Non-pigmented ciliary epithelial cell (primary cell): ENCODE results near the gene ZNF215.
"Not testable (repeated sequence)": the region's sequence is repeated elsewhere in the genome, so short reads cannot be mapped to it uniquely, and the experiment has no call there.

ENCODE experiments used
- DNase-seq: peaks from one replicate; pipeline ENCODE4 v3.0.0-alpha.2; 2010; ENCODE audit warnings: low read depth

Gene ZNF215

GRCh38 chr11:6926208-6927029 lies at the start of gene ZNF215:
ZNF215 (plus strand) TSS chr11:6926426; CDS start chr11:6932273, 5,847 bp downstream.
- peak; percentile 61 for DNase-seq

- no peak for DNase-seq
Observed at GRCh38 chr11:6876914-6877313, 49.3 kb upstream of the ZNF215 start.

GRCh38 chr11:6882751-6883150 lies 43.5 kb upstream of the ZNF215 start:
- no peak for DNase-seq

DNA sequence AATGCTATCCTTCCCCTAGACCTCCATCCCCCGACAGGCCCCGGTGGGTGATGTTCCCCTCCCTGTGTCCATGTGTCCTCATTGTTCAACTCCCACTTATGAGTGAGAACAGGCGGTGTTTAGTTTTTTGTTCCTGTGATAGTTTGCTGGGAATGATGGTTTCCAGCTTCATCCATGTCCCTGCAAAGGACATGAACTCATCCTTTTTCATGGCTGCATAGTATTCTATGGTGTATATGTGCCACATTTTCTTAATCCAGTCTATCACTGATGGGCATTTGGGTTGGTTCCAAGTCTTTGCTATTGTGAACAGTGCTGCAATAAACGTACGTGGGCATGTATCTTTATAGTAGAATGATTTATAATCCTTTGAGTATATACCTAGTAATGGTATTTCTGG lies 38.5 kb upstream of the ZNF215 start:
- DNase-seq: not testable (repeated sequence)

DNA sequence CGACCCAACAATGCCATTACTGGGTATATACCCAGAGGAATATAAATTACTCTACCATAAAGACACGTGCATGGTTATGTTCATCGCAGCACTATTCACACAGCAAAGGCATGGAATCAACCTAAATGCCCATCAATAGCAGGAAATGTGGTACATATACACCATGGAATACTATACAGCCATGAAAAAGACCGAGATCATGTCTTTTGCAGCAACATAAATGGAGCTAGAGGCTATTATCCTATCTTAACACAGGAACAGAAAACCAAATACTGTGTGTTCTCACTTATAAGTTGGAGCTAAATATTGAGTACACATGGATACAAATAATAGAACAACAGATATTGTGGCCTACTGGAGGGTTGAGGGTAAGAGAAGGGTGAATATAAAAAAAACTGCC lies 37.4 kb upstream of the ZNF215 start:
- no peak for DNase-seq

DNA sequence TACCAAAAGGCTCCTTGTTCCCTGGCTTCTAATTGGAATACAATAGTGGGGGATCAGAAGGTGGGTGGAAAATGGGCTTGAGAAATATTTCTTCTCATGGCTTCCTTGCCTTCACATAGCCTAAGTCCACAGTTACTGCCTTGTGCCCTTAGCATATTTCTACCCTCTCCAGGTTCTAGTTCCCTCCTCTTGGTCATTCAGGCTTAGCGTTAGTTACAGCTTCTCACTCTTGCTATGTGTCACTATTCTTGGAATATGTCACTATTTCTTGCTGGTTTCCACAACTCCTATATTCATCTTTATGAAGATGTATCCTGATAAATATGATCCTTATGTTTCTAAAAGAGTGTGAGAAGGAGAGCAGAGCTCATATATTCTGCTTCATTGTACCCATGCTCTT lies 36.4 kb upstream of the ZNF215 start:
- no peak for DNase-seq

DNA sequence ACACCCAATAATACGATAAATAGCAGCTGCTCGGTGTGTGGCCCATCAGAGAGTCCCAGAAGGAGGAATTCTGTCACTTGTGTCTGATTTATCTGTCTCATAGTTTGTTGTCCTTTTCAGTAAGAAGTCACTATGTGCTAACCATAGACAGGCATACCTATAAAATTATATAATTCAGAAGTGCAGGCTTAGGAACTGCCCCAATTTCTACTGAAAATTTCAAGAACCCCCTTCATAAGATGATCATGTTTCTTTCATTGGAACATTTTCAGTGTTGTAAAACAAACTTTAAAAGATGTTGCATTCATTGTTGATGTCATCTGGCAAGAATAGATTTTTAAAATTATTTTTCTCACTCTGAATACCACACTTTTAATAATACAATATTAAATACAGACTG lies 33.8 kb upstream of the ZNF215 start, which contains the start of gene OR2D2:
Gene OR2D2 (minus strand): TSS at position 101 of the 400 bp plus-strand sequence. CDS start 0 bp downstream, at position 101.
- DNase-seq: no peak

GRCh38 chr11:6894097-6894496 lies 32.1 kb upstream of the ZNF215 start:
- DNase-seq: no peak

DNA sequence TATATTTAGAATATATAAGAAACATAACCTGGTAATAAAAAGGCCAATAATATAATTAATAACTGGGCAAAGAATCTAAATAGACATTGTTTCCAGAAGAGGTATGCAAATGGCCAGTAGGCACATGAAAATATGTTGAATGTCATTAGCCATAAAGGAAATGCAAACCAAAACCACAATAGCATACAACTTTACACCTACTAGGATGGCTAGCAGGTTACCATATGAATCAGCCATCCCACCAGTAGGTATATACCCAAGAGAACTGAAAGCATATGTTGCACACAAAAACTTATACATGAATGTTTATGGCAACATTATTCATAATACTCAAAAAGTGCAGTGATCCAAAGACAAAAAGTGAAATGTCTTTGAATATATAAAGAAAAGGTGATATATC lies 31.2 kb upstream of the ZNF215 start:
- DNase-seq: no peak

DNA sequence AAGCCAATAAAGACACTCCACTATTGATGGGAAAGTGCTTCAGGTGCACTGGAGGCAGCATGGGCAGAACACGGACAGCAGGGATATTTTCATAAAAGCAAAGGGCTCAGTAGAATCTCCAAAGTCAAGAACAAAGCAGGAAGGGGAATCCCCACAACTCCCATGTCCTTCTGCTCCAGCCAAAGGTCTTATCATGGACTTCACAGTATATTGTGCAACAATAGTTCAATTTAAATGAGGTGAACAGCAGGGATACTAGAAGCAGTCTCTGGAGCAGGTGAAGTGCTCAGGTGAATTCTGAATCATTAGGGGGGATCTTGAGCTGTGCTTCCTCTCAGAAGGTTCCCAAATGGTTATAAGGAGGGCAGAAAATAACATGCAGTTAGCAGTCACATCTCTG lies 27.3 kb upstream of the ZNF215 start:
- no peak for DNase-seq

GRCh38 chr11:6900327-6900999 lies 25.8 kb upstream of the ZNF215 start:
- no peak for DNase-seq

- not testable (repeated sequence) for DNase-seq
Observed at GRCh38 chr11:6904804-6905203, 21.4 kb upstream of the ZNF215 start.

DNA sequence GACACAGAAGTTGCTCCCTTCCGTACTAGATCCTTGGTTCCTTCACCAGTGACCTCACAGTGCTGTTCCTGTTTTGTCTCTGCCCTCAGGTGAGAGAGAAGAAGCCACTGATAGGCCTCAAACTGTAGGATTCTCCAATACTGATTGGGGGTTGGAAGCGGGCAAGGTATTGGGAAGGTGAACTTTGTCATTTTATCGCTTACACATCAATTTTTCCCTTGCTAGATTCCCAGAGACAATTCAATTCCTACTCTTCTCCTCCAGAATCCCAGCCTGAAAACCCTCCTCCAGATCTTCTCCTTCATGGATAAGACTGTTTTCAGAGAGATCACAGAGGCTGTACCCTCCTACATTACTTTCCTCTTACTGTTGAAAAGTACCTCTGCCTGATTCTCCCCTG lies 14.8 kb upstream of the ZNF215 start:
- no peak for DNase-seq

DNA sequence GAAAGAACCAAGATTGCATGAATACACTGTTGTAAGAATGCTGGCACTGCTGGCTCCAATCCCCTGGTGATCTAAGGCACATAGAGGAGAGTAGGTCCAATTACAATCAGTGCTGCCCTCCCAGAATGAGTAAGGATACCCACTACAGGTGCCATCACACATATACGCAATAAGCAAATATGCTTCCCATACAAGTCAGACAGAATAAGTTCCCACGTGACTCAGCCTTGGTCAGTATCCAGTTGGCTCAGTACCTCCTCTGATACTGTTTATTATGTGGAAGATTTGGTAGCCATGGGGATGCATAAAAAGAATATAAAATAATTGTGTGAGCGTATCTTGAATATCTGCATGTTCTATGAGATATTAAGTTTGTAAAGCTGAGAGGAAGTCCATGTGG lies 14.3 kb upstream of the ZNF215 start:
- DNase-seq: no peak

DNA sequence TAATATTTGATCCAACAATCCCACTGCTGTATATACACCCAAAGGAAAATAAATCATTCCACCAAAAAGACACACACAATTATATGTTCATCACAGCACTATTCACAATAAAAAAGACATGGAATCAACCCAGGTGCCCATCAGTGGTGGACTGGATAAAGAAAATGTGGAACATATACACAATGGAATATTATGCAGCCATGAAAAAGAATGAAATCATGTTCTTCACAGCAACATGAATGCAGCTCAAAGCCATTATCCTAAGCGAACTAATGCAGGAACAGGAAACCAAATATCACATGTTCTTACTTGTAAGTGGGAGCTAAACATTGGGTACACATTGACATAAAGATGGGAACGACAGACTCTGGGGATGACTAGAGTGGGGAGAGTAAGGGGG lies 6.5 kb upstream of the ZNF215 start:
- DNase-seq: no peak

- DNase-seq: no peak
Observed at GRCh38 chr11:6920702-6921101, 5.5 kb upstream of the ZNF215 start, which contains the start of gene OR2D3. OR2D3 (plus strand) TSS chr11:6921002; CDS start chr11:6921002, 0 bp downstream.

- no peak for DNase-seq
Observed at GRCh38 chr11:6925007-6925577, 1.1 kb upstream of the ZNF215 start.

DNA sequence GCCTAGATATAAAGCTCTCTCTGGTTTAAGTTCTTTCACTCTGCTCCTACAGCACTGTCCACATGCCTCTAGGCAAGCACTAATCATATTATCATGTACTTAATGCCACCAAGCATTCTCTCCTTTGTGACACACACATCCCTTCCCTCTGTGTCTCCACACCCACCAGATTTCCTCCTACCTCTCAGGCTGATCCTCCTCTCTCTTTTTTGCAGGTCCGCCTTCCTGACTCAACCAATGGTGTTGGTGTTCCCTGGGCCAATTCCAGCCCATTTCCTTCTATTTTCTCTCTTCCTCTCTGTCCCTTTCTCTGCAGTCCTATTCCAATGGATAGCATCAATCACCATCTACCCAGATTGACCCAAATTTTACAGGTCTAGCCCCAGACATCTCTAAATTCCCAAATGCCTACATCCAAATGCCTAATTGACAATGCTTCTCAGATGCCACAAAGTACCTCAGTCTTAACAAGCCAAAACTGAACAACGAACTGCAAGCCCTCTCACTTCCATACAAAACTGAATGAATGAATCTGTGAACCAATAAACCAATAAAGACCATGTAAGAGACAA lies 504 bp upstream of the ZNF215 start:
- DNase-seq: no peak

DNA sequence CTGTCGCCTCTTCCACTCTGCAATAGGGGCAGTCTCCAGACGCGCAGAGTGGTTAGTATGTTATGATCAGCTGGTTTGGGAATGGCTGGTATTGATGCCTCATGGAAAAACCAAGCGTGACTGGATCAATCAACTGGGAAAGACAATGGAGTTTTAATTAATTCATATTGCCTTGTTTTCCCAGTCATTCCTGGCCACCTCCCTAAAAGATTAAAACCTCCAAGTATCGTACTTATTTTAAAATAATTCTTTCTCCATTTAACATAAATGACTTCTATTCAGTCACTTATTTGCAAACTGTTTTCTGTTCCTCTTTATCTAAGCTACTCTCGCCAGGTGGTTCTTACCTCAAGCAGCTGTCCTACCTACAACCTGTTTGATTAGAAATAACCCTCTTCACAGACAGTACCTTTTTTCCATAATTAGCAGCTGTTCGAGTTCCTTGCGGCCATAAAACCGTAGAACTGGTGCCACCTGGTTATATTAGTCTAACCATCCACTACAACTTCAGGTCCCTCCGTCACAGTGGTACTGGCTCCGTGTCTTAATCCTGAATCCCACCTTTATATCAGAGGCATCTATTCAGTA lies 898 bp downstream of the ZNF215 start:
- DNase-seq: no peak

- no peak for DNase-seq
Observed at GRCh38 chr11:6928916-6929315, 2.7 kb downstream of the ZNF215 start.

DNA sequence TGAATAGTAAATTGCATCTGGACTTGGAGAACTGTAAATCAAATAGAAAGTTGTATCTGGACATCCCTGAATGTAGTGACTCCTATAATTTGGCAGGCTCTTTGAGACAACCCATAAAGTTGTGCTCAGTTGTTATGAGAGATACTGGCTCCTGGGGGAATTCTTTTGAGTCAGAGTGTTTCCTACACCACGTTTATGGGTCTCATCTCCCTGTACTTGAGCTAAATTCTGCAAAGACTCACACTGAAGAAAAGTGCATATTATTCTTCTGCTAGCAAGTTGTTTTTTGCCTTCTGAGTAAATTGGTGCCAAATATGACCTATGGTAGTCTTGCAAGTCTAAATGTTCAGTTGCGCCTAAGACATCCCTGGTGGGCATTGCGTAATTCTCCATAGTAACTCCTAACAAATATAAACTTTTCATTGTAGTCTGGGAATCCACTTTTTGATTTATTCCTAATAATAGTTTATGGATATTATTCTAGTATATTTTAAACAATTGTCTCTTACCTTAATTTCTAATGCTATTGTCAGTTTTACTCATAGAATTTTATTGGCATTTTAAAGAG lies 5.0 kb downstream of the ZNF215 start:
- DNase-seq: no peak

DNA sequence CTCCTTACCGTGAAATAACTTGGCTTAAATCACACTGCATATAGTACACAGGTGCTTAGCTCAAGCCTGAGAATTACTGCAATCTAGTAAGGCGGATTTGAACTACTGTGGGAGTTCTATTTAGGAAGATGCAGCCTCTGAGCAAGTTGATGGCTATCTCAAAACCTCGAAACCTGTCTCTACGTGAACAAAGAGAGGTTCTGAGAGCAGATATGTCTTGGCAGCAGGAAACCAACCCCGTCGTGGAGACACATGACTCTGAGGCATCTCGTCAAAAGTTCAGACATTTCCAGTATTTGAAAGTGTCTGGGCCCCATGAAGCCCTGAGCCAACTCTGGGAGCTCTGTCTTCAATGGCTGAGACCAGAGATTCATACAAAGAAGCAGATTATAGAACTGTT lies 5.9 kb downstream of the ZNF215 start:
- no peak for DNase-seq
